GM13976 (cell line): ENCODE measurements around the gene SH3PXD2B.
A peak's percentile ranks its signal among the peaks of the same experiment; 100 is the strongest.

Experiments
- DNase-seq: peaks from one replicate; pipeline ENCODE4 v3.0.0; 2012; ENCODE audit warnings: low spot score
- in situ Hi-C: fragments of 300-500 bp; cut with MboI; formaldehyde crosslinking; loops from one replicate; pipeline ENCODE4 v1.12.0; 2022; ENCODE audit warnings: low sequenced_read_pairs, mixed read lengths, inconsistent platforms; ENCODE audit not compliant: unreplicated experiment
- TF ChIP-seq, protein P1 (sequence below): IDR thresholded peaks from 2 replicates; pipeline ENCODE4 v1.5.1; 2012; ENCODE audit warnings: borderline replicate concordance, mild to moderate bottlenecking; ENCODE audit not compliant: insufficient read depth; ENCODE audit errors: extremely low read depth, missing control alignments, control extremely low read depth

The SH3PXD2B gene

DNA sequence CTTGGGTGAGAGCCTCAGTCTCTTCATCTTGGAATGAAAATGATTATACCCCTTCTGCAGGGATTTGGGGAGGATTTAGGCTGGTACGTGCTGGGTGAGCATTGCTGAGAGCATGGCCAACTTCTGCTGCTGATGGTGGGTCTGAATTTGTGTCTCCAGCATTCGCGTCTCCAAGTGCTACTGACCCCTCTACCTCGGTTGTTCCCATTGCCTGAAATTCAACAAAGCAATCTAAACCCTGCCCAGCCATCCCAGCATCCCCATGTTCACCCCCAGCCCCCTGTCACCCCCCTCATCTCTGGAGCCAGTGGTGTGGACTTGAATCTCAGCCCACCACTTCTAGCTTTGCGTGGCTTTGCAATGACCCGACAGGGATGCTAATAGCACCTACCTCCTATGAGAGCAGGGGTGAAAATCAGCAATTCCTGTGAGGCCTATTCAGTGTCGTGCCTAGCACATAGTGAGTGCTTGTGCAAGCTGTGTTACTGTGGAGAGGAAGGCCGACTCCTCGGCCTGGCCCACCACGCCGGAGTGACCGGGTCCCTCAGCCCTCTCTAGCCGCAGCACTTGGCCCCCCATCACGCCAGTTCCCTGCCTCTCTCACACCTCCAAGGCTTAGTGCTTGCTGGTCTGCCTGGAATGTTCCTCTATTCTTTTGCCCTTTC lies 43.4 kb upstream of the SH3PXD2B start:
- no peak for DNase-seq
- TF ChIP-seq, protein P1, sequence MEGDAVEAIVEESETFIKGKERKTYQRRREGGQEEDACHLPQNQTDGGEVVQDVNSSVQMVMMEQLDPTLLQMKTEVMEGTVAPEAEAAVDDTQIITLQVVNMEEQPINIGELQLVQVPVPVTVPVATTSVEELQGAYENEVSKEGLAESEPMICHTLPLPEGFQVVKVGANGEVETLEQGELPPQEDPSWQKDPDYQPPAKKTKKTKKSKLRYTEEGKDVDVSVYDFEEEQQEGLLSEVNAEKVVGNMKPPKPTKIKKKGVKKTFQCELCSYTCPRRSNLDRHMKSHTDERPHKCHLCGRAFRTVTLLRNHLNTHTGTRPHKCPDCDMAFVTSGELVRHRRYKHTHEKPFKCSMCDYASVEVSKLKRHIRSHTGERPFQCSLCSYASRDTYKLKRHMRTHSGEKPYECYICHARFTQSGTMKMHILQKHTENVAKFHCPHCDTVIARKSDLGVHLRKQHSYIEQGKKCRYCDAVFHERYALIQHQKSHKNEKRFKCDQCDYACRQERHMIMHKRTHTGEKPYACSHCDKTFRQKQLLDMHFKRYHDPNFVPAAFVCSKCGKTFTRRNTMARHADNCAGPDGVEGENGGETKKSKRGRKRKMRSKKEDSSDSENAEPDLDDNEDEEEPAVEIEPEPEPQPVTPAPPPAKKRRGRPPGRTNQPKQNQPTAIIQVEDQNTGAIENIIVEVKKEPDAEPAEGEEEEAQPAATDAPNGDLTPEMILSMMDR = no peak
- in situ Hi-C loops = no loop called here

DNA sequence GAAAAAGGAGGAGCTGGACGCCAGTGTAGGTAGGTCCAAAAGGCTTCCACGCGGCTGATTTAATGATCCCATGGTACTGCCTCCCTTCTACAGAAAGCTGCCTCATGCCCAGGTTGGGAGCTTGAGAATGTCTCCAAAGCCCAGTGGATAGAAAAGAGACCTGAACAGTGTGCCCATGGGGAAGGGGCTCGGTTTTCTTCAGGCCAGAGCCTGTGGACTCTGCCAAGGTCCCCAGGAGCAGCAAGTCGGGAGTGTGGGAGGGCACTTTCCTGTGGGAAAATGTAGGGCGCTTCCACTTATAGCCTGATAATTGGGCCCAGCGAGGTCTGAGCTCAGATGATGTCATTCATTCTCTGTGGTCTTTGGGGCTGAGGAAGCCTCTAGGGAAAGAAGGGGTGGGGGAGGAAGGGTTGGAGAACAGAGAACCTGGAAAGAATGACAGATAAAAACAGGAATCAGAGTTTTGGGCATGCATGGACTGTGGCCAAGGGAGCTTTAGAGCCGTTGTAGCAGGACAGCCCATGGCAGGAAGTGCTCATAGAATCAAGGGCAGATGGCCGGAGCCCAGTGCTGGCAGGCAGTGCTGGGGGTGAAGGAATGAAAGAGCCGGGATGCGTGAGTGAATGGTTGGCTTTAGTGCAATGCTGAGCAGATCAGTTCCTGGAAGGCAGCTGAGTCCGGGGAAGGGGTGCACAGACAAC lies 42.5 kb upstream of the SH3PXD2B start:
- TF ChIP-seq, protein P1 = no peak
- in situ Hi-C loops = no loop called here
- peak; percentile 14 for DNase-seq

DNA sequence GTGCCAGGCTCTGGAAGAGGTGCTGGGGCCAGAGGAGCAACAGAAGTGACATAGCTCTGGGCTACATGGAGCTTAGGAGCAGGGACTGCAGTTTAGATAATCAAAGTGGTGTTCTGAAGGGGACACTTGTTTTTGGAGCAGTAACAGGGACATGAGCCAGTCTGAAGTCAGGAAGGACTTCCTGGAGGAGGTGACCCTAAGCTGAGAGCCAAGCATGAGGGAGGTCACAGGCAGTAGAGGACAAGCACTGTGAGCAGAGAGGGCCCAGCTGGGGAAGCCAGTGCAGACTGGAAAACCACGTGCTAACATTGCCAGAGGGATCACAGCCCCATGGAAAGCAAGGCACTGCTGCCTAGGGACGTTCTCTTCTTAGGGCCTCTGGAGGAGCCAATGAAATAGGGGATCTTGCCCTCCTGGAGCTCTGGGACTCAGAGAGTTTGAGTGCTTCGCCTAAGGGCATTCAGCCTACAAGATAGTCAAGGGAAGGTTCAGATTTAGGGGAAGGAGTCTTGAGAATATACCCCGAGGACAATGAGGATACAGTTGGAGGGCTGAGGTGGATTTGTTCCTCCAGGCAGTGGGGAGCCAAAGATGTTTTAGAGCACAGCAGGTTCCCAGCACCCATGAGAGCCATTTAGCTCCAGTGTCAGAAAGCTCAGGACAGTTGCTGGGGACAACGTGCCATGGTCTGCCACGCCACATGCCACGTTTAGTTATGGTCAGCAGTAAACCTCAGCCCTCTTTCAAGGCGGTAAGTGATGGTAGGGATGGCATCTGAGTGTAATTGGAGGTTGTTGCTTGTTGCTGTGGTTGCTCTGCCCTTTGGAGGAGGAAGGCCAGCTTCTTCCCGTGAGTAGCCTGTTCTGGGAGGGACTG lies 40.5 kb upstream of the SH3PXD2B start:
- peak; percentile 8 for DNase-seq
- in situ Hi-C loops = no loop called here
- TF ChIP-seq, protein P1 = no peak

DNA sequence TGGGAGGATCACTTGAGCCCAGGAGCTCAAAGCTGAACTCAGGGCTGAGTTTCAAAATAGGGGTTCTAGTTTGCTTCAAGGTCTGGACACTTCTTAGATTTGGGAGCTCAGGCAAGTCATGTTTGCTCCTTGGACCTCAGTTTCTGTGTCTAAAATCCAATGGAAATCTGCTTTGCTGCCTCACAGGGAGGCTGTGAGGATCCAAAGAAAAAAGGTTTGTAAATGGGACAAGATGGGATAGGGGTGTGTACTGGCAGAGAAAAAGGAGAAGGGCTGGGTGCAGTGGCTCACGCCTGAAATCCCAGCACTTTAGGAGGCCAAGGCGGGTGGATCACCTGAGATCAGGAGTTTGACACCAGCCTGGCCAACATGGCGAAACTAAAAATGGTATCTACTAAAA lies 39.6 kb upstream of the SH3PXD2B start:
- in situ Hi-C loops = no loop called here
- TF ChIP-seq, protein P1 = no peak

DNA sequence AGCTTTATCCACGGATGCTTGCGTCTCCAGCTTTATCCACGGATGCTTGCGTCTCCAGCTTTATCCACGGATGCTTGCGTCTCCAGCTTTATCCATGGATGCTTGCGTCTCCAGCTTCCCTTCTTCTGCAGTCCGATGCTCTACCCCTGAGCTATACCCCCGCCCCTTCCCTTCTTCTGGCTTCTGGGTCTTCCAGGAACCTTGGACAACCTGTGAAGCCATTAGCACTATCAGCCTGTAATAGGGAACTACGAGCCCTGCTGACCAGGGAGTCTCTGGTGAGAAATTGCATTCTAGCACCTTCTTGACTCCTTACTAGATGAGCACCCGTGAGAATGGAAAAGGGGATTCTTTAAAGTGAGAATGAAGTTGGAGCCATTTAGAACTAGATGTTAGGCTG lies 39.1 kb upstream of the SH3PXD2B start:
- TF ChIP-seq, protein P1 = no peak
- in situ Hi-C loops = no loop called here
- no peak for DNase-seq

More for the DNA sequence above, 39.6 kb upstream of the SH3PXD2B start:
- no peak for DNase-seq

DNA sequence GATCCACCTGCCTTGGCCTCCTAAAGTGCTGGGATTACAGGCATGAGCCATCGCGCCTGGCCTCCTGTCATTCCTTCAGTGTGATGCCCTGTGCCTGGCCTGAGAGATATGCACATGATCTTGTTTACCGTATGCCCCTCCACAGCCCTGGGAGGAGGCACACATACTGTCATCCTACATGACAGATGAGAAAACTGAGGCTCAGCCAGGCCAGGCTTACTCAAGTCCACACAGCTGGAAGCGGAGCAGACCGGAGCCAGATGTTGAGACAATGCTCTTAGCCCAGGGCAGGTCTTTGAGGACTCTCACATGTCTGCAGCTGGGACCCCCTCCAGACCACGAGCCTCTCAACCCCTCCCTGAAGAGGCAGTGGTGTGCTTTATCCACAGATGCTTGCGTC lies 38.7 kb upstream of the SH3PXD2B start:
- no peak for DNase-seq
- in situ Hi-C loops = no loop called here

More for the DNA sequence above, 38.7 kb upstream of the SH3PXD2B start:
- TF ChIP-seq, protein P1 = no peak
